H9 (cell line): ENCODE measurements around the gene APPL2. TPM values are rescaled to one million over a fixed set of nuclear protein-coding genes. Genes with fewer than 3 reads are reported as not detected.

Source experiments
- DNase-seq: peaks from one replicate; pipeline ENCODE4 v3.0.0-alpha.2; 2017
- H2AFZ ChIP-seq: one replicate; pipeline ENCODE4 v1.6.1; 2013; ENCODE audit warnings: mild to moderate bottlenecking, low read length, control low read depth, moderate library complexity
- H2AK5ac ChIP-seq: 2 replicates; pipeline ENCODE4 v1.6.1; 2013; ENCODE audit warnings: low read length, control low read depth, mixed read lengths; ENCODE audit not compliant: insufficient read length
- H2BK120ac ChIP-seq: one replicate; pipeline ENCODE4 v1.6.1; 2013; ENCODE audit warnings: low read depth, mild to moderate bottlenecking, low read length, control low read depth, inconsistent platforms; ENCODE audit not compliant: poor library complexity, severe bottlenecking
- H2BK12ac ChIP-seq: 2 replicates; pipeline ENCODE4 v1.6.1; 2013; ENCODE audit warnings: low read length, control low read depth, mixed read lengths, low read depth; ENCODE audit not compliant: insufficient read length
- H2BK15ac ChIP-seq: 2 replicates; pipeline ENCODE4 v1.6.1; 2013; ENCODE audit warnings: low read depth, low read length, control low read depth
- H2BK20ac ChIP-seq: one replicate; pipeline ENCODE4 v1.6.1; 2013; ENCODE audit warnings: low read depth, mild to moderate bottlenecking, low read length, control low read depth, inconsistent platforms; ENCODE audit not compliant: poor library complexity, severe bottlenecking
- H2BK5ac ChIP-seq: 2 replicates; pipeline ENCODE4 v1.6.1; 2013; ENCODE audit warnings: low read length, control low read depth, mixed read lengths; ENCODE audit not compliant: insufficient read length
- H3K14ac ChIP-seq: 2 replicates; pipeline ENCODE4 v1.6.1; 2013; ENCODE audit warnings: low read length, control low read depth; ENCODE audit not compliant: insufficient read depth
- H3K18ac ChIP-seq: 2 replicates; pipeline ENCODE4 v1.6.1; 2013; ENCODE audit warnings: low read depth, mild to moderate bottlenecking, mixed read lengths, low read length, control low read depth; ENCODE audit not compliant: insufficient read length
- H3K23ac ChIP-seq: 2 replicates; pipeline ENCODE4 v1.6.1; 2013; ENCODE audit warnings: low read length, control low read depth, mixed read lengths, low read depth; ENCODE audit not compliant: insufficient read length
- H3K23me2 ChIP-seq: 2 replicates; pipeline ENCODE4 v1.6.1; 2013; ENCODE audit warnings: low read depth, mild to moderate bottlenecking, mixed read lengths, low read length, control low read depth; ENCODE audit not compliant: insufficient read length, poor library complexity, severe bottlenecking
- H3K27ac ChIP-seq: 2 replicates; pipeline ENCODE4 v1.5.1; 2013; ENCODE audit warnings: low read length, control low read depth, mixed read lengths, low read depth; ENCODE audit not compliant: insufficient read length
- H3K27me3 ChIP-seq: 2 replicates; pipeline ENCODE4 v1.6.1; 2013; ENCODE audit warnings: low read length, control low read depth, inconsistent platforms; ENCODE audit not compliant: insufficient read depth
- H3K4ac ChIP-seq: 2 replicates; pipeline ENCODE4 v1.6.1; 2013; ENCODE audit warnings: low read depth, mild to moderate bottlenecking, control low read depth, inconsistent platforms, low read length, moderate library complexity
- H3K4me1 ChIP-seq: 2 replicates; pipeline ENCODE4 v1.6.1; 2013; ENCODE audit warnings: low read length, control low read depth, inconsistent platforms; ENCODE audit not compliant: insufficient read depth
- H3K4me2 ChIP-seq: 2 replicates; pipeline ENCODE4 v1.6.1; 2013; ENCODE audit warnings: low read length, control low read depth, mixed read lengths; ENCODE audit not compliant: insufficient read length, insufficient read depth
- H3K56ac ChIP-seq: 2 replicates; pipeline ENCODE4 v1.6.1; 2013; ENCODE audit warnings: low read depth, mild to moderate bottlenecking, mixed read lengths, low read length, control low read depth; ENCODE audit not compliant: insufficient read length
- H3K79me1 ChIP-seq: 2 replicates; pipeline ENCODE4 v1.6.1; 2013; ENCODE audit warnings: low read depth, mild to moderate bottlenecking, moderate library complexity, low read length, control low read depth, inconsistent platforms; ENCODE audit not compliant: insufficient read depth, poor library complexity, severe bottlenecking
- H3K79me2 ChIP-seq: 2 replicates; pipeline ENCODE4 v1.6.1; 2013; ENCODE audit warnings: low read length, control low read depth, inconsistent platforms; ENCODE audit not compliant: insufficient read depth
- H3K9ac ChIP-seq: 2 replicates; pipeline ENCODE4 v1.6.1; 2013; ENCODE audit warnings: low read length, control low read depth, mixed read lengths; ENCODE audit not compliant: insufficient read length; ENCODE audit errors: extremely low read depth
- H3K9me3 ChIP-seq: one replicate; pipeline ENCODE4 v1.6.1; 2013; ENCODE audit warnings: low read depth, low read length, inconsistent platforms; ENCODE audit not compliant: control insufficient read depth
- H3T11ph ChIP-seq: one replicate; pipeline ENCODE4 v1.6.1; 2013; ENCODE audit warnings: mild to moderate bottlenecking, low read length, control low read depth, inconsistent platforms
- H4K20me1 ChIP-seq: one replicate; pipeline ENCODE4 v1.6.1; 2013; ENCODE audit not compliant: control insufficient read depth, insufficient read length, insufficient read depth
- H4K5ac ChIP-seq: 2 replicates; pipeline ENCODE4 v1.6.1; 2013; ENCODE audit warnings: low read depth, mild to moderate bottlenecking, mixed read lengths, low read length, control low read depth; ENCODE audit not compliant: insufficient read length
- H4K8ac ChIP-seq: replicated peaks from 2 replicates; pipeline ENCODE4 v1.6.1; 2013; ENCODE audit warnings: low read length, control low read depth, mixed read lengths, low read depth; ENCODE audit not compliant: insufficient read length
- H4K91ac ChIP-seq: 2 replicates; pipeline ENCODE4 v1.6.1; 2013; ENCODE audit warnings: low read depth, mild to moderate bottlenecking, moderate library complexity, mixed read lengths, low read length, control low read depth; ENCODE audit not compliant: insufficient read length
- H3K27ac Mint-ChIP-seq, 3 experiments: 2 replicates in 2 of 3; 3 replicates in 1 of 3; pipeline ENCODE4 v1.8.0; 2020 to 2021; ENCODE audit warnings: mixed read lengths in 3 of 3, mild to moderate bottlenecking in 1 of 3, moderate library complexity in 1 of 3
- H3K27me3 Mint-ChIP-seq: 2 replicates; pipeline ENCODE4 v1.8.0; 2021; ENCODE audit warnings: low read depth, mild to moderate bottlenecking, moderate library complexity, mixed read lengths
- H3K36me3 Mint-ChIP-seq, 3 experiments: 2 replicates in 2 of 3; 3 replicates in 1 of 3; pipeline ENCODE4 v1.8.0; 2020 to 2021; ENCODE audit warnings: low read depth in 3 of 3, mixed read lengths in 3 of 3; ENCODE audit not compliant: insufficient read depth in 1 of 3
- H3K4me1 Mint-ChIP-seq, 2 experiments: 2 replicates each; pipeline ENCODE4 v1.8.0; 2020; ENCODE audit warnings: mixed read lengths in 2 of 2
- H3K4me3 Mint-ChIP-seq, 2 experiments: 2 replicates in 1 of 2; 3 replicates in 1 of 2; pipeline ENCODE4 v1.8.0; 2020 to 2021; ENCODE audit warnings: mild to moderate bottlenecking in 2 of 2, mixed read lengths in 2 of 2, moderate library complexity in 1 of 2
- H3K9me3 Mint-ChIP-seq, 2 experiments: 2 replicates in 1 of 2; 3 replicates in 1 of 2; pipeline ENCODE4 v1.8.0; 2020; ENCODE audit warnings: mild to moderate bottlenecking in 2 of 2, mixed read lengths in 2 of 2, moderate library complexity in 1 of 2
- WGBS: extraction: QIAGEN DNeasy Blood & Tissue Kit; methylation state at CpG from one replicate; pipeline ENCODE4 v1.1.7; 2013; ENCODE audit warnings: missing lambda C conversion rate, low lambda C conversion rate, mixed read lengths; ENCODE audit not compliant: insufficient read length; ENCODE audit errors: extremely low coverage; 5-methylcytosine and 5-hydroxymethylcytosine counted together
- total RNA-seq: library from RNA; stranded (reverse); gene quantifications from 2 replicates; pipeline ENCODE4 v1.2.1, GENCODE V29; 2021
- TF ChIP-seq, protein P1 (sequence below): fragments of 200-600 bp; sonication (generic); conservative IDR thresholded peaks from 3 replicates; pipeline ENCODE4 v1.8.0; 2021; ENCODE audit warnings: antibody characterized with exemption, mild to moderate bottlenecking

APPL2 gene
- total RNA-seq, 1 experiment from 2014 or later: 18.5 TPM

DNA sequence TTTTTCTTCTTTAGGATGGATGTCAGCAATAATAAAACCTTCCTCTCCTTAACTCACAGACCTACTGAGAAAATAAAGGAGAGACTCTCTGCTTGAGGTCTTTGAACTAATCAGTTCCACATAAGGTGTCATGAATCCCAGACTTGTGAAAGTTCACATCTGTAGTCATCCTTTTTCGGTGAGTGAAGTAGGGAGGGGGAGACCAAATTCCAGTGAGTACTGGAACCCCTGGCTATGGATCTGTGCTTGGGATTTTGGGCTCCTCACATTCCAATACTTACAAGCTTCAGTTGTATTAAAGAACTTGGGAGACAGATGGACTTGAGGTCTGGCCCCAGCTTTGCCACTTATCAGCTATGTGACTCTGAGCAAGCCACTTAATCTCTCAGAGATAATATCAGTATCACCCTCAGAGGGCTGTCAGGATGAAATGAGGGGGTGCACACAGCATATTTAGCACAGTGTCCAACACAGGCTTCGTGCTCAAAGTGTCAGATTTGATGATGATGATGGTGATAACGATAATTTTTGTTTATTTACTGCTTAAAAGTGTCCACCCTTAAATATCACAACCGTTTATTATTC is 34.8 kb upstream of the APPL2 start:
- Histone ChIP-seq H2BK15ac (no peak overlapping the region), H2BK12ac (no peak overlapping the region), H2AFZ (no peak overlapping the region), H4K91ac (no peak overlapping the region), H3K18ac (no peak overlapping the region), H2BK5ac (no peak overlapping the region), H3K27ac (no peak overlapping the region), H3K56ac (no peak overlapping the region), H3K79me2 (no peaks in the 10 kb centered on the region), H3K9me3 (no peaks in the 10 kb centered on the region), H3K79me1 (no peaks in the 10 kb centered on the region), H3K9ac (no peak overlapping the region), H3K23ac (no peak overlapping the region), H2BK120ac (no peak overlapping the region), H2BK20ac (no peak overlapping the region), H4K20me1 (no peaks in the 10 kb centered on the region), H3K23me2 (no peaks in the 10 kb centered on the region), H3K4me1 (no peaks in the 10 kb centered on the region), H3K27me3 (no peaks in the 10 kb centered on the region), H3K14ac (no peak overlapping the region), H2AK5ac (no peak overlapping the region), H3K4ac (no peak overlapping the region), H4K8ac (no peak overlapping the region), H4K5ac (no peak overlapping the region), H3K4me2 (no peak overlapping the region), H3T11ph (no peak overlapping the region)
- Mint-ChIP-seq H3K27ac (peak overlapping the region in 1 of 3 experiments; percentile 46; a peak in 1 of 7 replicates), H3K4me3 (no peak overlapping the region), H3K9me3 (no peaks in the 10 kb centered on the region), H3K27me3 (peaks cover 2% of the 10 kb centered on the region; the same call in 1 of the 2 replicates), H3K36me3 (no peaks in the 10 kb centered on the region), H3K4me1 (peaks cover 0 to under 1% of the 10 kb centered on the region in 2 experiments; a peak in 1 of 4 replicates)
- DNase-seq: no peak
- TF ChIP-seq, protein P1, sequence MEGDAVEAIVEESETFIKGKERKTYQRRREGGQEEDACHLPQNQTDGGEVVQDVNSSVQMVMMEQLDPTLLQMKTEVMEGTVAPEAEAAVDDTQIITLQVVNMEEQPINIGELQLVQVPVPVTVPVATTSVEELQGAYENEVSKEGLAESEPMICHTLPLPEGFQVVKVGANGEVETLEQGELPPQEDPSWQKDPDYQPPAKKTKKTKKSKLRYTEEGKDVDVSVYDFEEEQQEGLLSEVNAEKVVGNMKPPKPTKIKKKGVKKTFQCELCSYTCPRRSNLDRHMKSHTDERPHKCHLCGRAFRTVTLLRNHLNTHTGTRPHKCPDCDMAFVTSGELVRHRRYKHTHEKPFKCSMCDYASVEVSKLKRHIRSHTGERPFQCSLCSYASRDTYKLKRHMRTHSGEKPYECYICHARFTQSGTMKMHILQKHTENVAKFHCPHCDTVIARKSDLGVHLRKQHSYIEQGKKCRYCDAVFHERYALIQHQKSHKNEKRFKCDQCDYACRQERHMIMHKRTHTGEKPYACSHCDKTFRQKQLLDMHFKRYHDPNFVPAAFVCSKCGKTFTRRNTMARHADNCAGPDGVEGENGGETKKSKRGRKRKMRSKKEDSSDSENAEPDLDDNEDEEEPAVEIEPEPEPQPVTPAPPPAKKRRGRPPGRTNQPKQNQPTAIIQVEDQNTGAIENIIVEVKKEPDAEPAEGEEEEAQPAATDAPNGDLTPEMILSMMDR: no peak
- no CpG with 5 or more reads among the region's 4 CpGs for WGBS
